LNCaP clone FGC (cell line): Measurements from ENCODE around the gene MS4A7.
A peak's percentile ranks its signal among the peaks of the same experiment; 100 is the strongest.
"Not testable (repeated sequence)": the region's sequence is repeated elsewhere in the genome, so short reads cannot be mapped to it uniquely, and the experiment has no call there.

Source experiments
- DNase-seq: peaks from one replicate; pipeline ENCODE4 v3.0.0-alpha.2; 2011; ENCODE audit warnings: low read depth
- H3K4me3 ChIP-seq: 2 replicates; pipeline ENCODE4 v1.5.1; 2011; ENCODE audit warnings: mild to moderate bottlenecking, low read depth, low read length, control low read depth
- CTCF ChIP-seq: IDR thresholded peaks from 2 replicates; pipeline ENCODE4 v1.5.1; 2012; ENCODE audit warnings: mild to moderate bottlenecking; ENCODE audit not compliant: control insufficient read depth, insufficient read depth; ENCODE audit errors: extremely low read depth

The MS4A7 gene

GRCh38 chr11:60360621-60361020, 17.7 kb upstream of the MS4A7 start:
- TF ChIP-seq CTCF = no peak
- DNase-seq = no peak
- no peak overlapping the region for H3K4me3 ChIP-seq

- DNase-seq = no peak
- H3K4me3 ChIP-seq = no peak overlapping the region
Observed at GRCh38 chr11:60362241-60362640, 16.1 kb upstream of the MS4A7 start.

GRCh38 chr11:60363542-60364470, 14.5 kb upstream of the MS4A7 start:
- peak; percentile 74 for TF ChIP-seq CTCF
- H3K4me3 ChIP-seq = no peak overlapping the region
- DNase-seq = no peak

More at GRCh38 chr11:60362241-60362640, 16.1 kb upstream of the MS4A7 start:
- TF ChIP-seq CTCF = no peak

GRCh38 chr11:60366262-60366904, 11.9 kb upstream of the MS4A7 start:
- not testable (repeated sequence) for H3K4me3 ChIP-seq, DNase-seq

- DNase-seq = no peak
- H3K4me3 ChIP-seq = no peak overlapping the region
- TF ChIP-seq CTCF = no peak
Observed at GRCh38 chr11:60367009-60367408, 11.3 kb upstream of the MS4A7 start.

- no peak for TF ChIP-seq CTCF
Observed at GRCh38 chr11:60367896-60368295, 10.4 kb upstream of the MS4A7 start.

GRCh38 chr11:60370252-60370810, 8.0 kb upstream of the MS4A7 start:
- H3K4me3 ChIP-seq = no peak overlapping the region; the same call in 1 of the 2 replicates
- no peak for TF ChIP-seq CTCF
- no peak for DNase-seq

More at GRCh38 chr11:60367896-60368295, 10.4 kb upstream of the MS4A7 start:
- H3K4me3 ChIP-seq = no peak overlapping the region
- DNase-seq = no peak
